ENCODE data around the gene AATK.
"Not testable (repeated sequence)": the region's sequence is repeated elsewhere in the genome, so short reads cannot be mapped to it uniquely, and the experiment has no call there.

The AATK gene

GRCh38 chr17:81084680-81085419, 81.2 kb downstream of the AATK start:
- DNase-seq, result no peak

GRCh38 chr17:81083125-81083765, 82.8 kb downstream of the AATK start:
- no peak for DNase-seq

GRCh38 chr17:81082177-81083073, 83.6 kb downstream of the AATK start:
- DNase-seq, result no peak

- DNase-seq, result no peak
Observed at GRCh38 chr17:81081222-81082176, 84.5 kb downstream of the AATK start.

- no peak for DNase-seq
Observed at GRCh38 chr17:81080019-81080418, 86.0 kb downstream of the AATK start.

GRCh38 chr17:81078026-81078913, 87.8 kb downstream of the AATK start:
- DNase-seq, result not testable (repeated sequence)

- DNase-seq, result no peak
Observed at GRCh38 chr17:81076141-81076679, 89.8 kb downstream of the AATK start.

- DNase-seq, result no peak
Observed at GRCh38 chr17:81075307-81075706, 90.7 kb downstream of the AATK start.

- no peak for DNase-seq
Observed at GRCh38 chr17:81074875-81075274, 91.1 kb downstream of the AATK start.

- DNase-seq, result no peak
Observed at GRCh38 chr17:81073967-81074839, 91.8 kb downstream of the AATK start.

- DNase-seq, result no peak
Observed at GRCh38 chr17:81071761-81072741, 94.0 kb downstream of the AATK start.

- no peak for DNase-seq
Observed at GRCh38 chr17:81070541-81071246, 95.3 kb downstream of the AATK start.

GRCh38 chr17:81069135-81069645, 96.8 kb downstream of the AATK start:
- DNase-seq, result no peak

- DNase-seq, result no peak
Observed at GRCh38 chr17:81068411-81069134, 97.4 kb downstream of the AATK start.

GRCh38 chr17:81067391-81067811, 98.6 kb downstream of the AATK start:
- DNase-seq, result no peak

Data from NCI-H510A treated with DMSO at 0.1 percent for 48 hours (cell line).